Spinal cord (tissue), 10 donors: Measurements from ENCODE around the gene THAP7. TPM values are rescaled to one million over a fixed set of nuclear protein-coding genes. Genes with fewer than 3 reads are reported as not detected.

ENCODE experiments used
- DNase-seq, 6 donors: peaks; one replicate each; pipeline versions ENCODE4 v3.0.0 to v3.0.0-alpha.2; 2013 to 2015; ENCODE audit warnings: low spot score in 6 of 6, low read depth in 4 of 6
- H3K27ac ChIP-seq: one replicate; pipeline ENCODE4 v1.5.1; 2013; ENCODE audit warnings: low read depth, low read length, control low read depth
- H3K27me3 ChIP-seq: one replicate; pipeline ENCODE4 v1.6.1; 2013; ENCODE audit warnings: low read length; ENCODE audit not compliant: control insufficient read depth, insufficient read depth
- H3K36me3 ChIP-seq: one replicate; pipeline ENCODE4 v1.6.1; 2013; ENCODE audit warnings: low read length; ENCODE audit not compliant: control insufficient read depth, insufficient read depth
- H3K4me1 ChIP-seq: one replicate; pipeline ENCODE4 v1.6.1; 2013; ENCODE audit warnings: low read length; ENCODE audit not compliant: control insufficient read depth, insufficient read depth
- H3K4me3 ChIP-seq: one replicate; pipeline ENCODE4 v1.5.1; 2013; ENCODE audit warnings: low read depth, low read length, control low read depth
- H3K9me3 ChIP-seq: one replicate; pipeline ENCODE4 v1.6.1; 2013; ENCODE audit warnings: low read length; ENCODE audit not compliant: control insufficient read depth, insufficient read depth
- WGBS: methylation state at CpG from one replicate; pipeline ENCODE4 v1.1.5; 2013; ENCODE audit warnings: missing lambda C conversion rate; ENCODE audit not compliant: insufficient coverage; 5-methylcytosine and 5-hydroxymethylcytosine counted together
- polyA plus RNA-seq, 2 donors: library from polyadenylated mRNA; unstranded; fragments of 120-200 nt; gene quantifications; one replicate each; pipeline ENCODE4 v1.2.1, GENCODE V29; 2013; ENCODE audit not compliant: insufficient read length in 2 of 2
- total RNA-seq, 2 donors: library from RNA; depleted of rRNA in 1 of 2; stranded (reverse); fragments of 120-200 nt in 1 of 2; fragments of >200 nt in 1 of 2; gene quantifications; one replicate each; pipeline versions ENCODE4 v1.2.3 to v1.2.4, GENCODE V29; 2013 to 2014
- donor health status: healthy.

The THAP7 gene
- total and polyA plus RNA-seq, 4 donors, result 15.1 to 37.2 (median 30.1) TPM

DNA sequence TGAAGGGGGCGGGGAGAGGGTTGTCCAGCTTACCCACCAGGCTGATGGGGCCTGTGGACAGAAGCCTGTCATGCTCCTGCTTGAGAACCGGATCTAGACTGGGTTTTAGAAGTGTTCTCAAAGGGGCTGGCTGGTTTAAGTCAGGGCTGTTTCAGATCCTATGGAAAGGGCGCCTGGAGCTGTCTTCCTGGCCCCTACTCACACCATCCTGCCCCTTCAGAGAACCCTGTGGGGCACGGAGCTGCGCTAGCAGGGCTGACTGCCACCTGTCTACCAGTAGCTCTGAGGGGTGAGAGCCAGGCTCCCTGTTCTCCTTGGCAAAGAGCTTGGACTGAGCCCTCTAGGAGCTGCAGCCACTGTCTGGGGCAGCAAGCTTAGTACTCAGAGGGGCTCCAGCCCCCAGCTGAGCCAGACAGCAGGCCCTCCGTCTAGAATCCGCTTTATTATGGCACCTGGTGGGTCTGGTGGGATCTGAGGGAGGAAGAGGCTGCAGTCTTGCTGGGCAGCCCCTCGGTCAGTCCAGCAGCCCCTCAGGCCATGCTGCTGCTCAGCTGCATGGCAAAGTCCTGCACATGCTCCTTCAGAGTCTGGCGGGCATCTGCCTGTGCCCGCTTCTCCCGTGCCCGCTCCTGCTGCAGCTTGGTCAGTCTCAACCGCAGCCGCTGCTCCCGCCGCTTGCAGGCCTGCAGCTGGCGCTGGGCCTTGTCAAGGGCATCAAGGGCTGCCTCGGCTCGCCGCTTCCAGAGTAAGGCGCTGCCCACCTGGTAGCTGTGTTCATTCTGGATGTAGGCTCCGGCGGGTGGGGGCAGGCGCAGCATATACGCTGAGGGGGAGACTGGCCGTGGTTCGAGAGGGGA is 2.3 kb downstream of the THAP7 start:
- no peak overlapping the region for H3K4me3 ChIP-seq
- peaks cover 39% of the 10 kb centered on the region for H3K4me1 ChIP-seq
- 90% methylated on average over 27 of the region's 27 CpGs for WGBS
- DNase-seq, result no peak
- no peaks in the 10 kb centered on the region for H3K27me3 ChIP-seq
- peaks cover 70% of the 10 kb centered on the region for H3K36me3 ChIP-seq
- H3K27ac ChIP-seq, result no peak overlapping the region
- H3K9me3 ChIP-seq, result no peaks in the 10 kb centered on the region

DNA sequence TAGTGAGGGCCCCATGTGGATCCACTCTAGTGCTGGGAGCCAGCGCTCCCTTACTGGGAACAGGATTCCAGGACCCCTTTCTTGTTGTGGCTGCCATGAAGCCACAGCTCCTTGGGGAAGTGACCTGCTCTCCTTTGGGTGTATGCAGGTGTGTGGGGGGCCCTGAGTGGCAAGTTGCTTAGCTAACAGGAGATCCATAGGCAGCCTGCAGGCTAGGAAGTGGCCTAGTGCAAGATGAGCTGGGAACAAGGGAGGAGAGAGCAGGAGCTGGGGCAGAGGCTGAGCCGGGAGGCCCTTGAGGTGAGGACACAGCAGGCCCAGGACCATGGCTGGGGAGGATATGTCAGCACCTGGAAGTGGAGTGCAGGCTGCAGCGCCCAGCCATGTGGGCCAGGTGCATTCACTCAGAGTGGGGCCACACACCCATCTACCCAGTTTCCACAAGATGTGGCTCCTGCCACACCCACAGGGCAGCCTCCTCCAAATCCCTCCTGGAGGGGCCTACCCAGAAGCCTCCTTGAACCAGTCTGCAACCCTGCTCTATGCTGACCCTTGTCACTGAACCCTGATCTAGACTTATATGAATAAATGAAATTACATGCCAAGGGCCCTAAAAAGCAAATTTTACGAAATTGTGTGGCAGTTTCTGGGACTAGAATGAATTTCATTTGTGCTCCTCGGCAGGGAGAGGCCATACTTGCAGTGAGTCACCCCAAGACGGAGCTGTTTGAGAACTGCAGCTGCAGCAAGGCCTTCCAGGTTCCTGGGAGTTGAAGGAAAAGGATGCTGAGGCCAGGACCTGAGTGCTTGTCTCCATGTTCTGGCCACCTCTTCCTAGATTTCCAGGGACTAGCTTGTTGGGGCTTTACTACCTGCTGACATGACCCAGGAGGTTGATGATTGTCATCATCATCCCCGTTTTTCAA is 3.2 kb downstream of the THAP7 start:
- 74% methylated on average over 6 of the region's 7 CpGs for WGBS
- Histone ChIP-seq H3K4me3 (no peak overlapping the region), H3K27me3 (no peaks in the 10 kb centered on the region), H3K9me3 (no peaks in the 10 kb centered on the region), H3K4me1 (peaks cover 38% of the 10 kb centered on the region), H3K36me3 (peaks cover 79% of the 10 kb centered on the region), H3K27ac (no peak overlapping the region)
- DNase-seq, result no peak

DNA sequence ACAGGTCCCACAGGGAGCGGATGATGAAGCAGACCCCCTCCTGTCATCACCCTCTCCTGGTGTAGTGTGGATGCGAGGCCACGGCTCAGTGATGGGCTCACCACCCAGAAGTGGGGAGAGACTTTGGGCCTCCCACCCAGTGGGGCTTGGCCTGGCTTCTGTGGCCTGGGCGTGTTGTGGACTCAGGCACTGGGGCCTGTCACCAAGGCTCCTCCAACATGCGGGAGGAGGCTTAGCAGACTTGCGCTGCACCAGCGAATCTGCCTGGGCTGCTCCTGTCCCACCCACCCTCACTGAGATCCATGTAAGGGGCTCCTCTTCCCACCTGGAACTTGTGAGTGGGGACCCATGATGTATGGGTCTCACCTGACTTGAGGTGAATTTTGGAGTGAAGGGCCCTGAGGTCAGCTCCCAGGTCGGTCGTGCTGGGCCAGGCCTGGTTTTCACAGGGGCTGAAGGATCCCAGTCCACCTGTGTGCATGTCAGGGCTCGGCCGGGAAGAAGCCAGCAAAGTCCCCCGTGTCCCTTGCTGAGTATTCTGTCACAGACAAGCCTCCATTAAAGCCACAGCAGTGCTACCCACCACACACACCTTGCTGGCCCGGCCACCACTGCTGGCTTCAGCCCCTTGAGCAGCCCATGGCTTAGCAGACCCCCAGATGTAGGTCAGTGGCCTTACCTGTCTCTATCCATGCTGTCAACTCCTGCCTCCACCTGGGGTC is 4.2 kb downstream of the THAP7 start:
- DNase-seq, result no peak
- 79% methylated on average over 10 of the region's 13 CpGs for WGBS
- no peaks in the 10 kb centered on the region for H3K9me3 ChIP-seq
- H3K36me3 ChIP-seq, result peaks cover 86% of the 10 kb centered on the region
- H3K27me3 ChIP-seq, result no peaks in the 10 kb centered on the region
- H3K4me3 ChIP-seq, result no peak overlapping the region
- H3K27ac ChIP-seq, result no peak overlapping the region
- peaks cover 28% of the 10 kb centered on the region for H3K4me1 ChIP-seq

- H3K4me3 ChIP-seq, result no peak overlapping the region
- no peak for DNase-seq
- WGBS, result 90% methylated on average over 27 of the region's 27 CpGs
- no peaks in the 10 kb centered on the region for H3K27me3 ChIP-seq
- no peaks in the 10 kb centered on the region for H3K9me3 ChIP-seq
- H3K36me3 ChIP-seq, result peaks cover 94% of the 10 kb centered on the region
- H3K4me1 ChIP-seq, result peaks cover 25% of the 10 kb centered on the region
- no peak overlapping the region for H3K27ac ChIP-seq
These were observed 5.1 kb downstream of the THAP7 start for GRCh38 chr22:20996598-20997535.

DNA sequence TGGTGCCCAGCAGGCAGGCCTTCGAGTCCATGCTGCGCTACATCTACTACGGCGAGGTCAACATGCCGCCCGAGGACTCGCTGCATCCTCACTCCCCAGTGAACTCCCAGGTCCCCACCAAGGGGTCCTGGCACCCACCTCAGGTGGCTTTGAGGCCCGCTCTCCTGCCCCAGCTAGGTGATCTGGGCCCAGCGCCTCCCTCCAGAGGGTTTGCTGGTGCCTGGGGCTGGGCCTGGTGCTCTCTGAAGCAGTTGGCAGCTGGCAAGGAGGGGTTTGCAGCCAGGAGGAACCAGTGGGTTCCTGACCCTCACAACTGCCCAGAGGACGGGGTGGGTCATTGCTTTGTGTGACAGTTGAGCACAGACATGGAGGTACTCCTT is 5.9 kb downstream of the THAP7 start:
- no peaks in the 10 kb centered on the region for H3K27me3 ChIP-seq
- H3K36me3 ChIP-seq, result peaks cover 100% of the 10 kb centered on the region
- H3K9me3 ChIP-seq, result no peaks in the 10 kb centered on the region
- no peak for DNase-seq
- 96% methylated on average over 10 of the region's 10 CpGs for WGBS
- H3K4me3 ChIP-seq, result no peak overlapping the region
- no peak overlapping the region for H3K27ac ChIP-seq
- H3K4me1 ChIP-seq, result peaks cover 19% of the 10 kb centered on the region

GRCh38 chr22:20995329-20996030 is 6.4 kb downstream of the THAP7 start:
- Histone ChIP-seq H3K9me3 (no peaks in the 10 kb centered on the region), H3K27ac (no peak overlapping the region)
- WGBS, result 95% methylated on average over 22 of the region's 23 CpGs

DNA sequence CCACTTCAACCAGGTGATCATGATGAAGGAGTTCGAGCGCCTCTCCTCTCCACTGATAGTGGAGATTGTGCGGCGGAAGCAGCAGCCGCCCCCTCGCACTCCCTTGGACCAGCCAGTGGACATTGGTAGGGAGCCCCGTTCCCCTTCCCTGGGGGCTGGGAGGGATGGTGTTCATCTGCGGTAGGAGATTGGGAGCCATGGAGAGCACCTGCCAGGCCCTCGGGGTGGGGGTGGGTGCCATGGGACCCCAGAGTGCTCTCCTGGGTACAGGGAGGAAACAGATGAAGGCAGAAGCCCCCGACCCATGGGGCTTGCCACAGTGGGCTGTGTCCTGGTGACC is 7.0 kb downstream of the THAP7 start:
- H3K27ac ChIP-seq, result no peak overlapping the region
- H3K4me1 ChIP-seq, result peaks cover 7% of the 10 kb centered on the region
- no peak for DNase-seq
- 97% methylated on average over 6 of the region's 10 CpGs for WGBS
- no peak overlapping the region for H3K4me3 ChIP-seq
- H3K36me3 ChIP-seq, result peaks cover 99% of the 10 kb centered on the region
- H3K27me3 ChIP-seq, result no peaks in the 10 kb centered on the region
- no peaks in the 10 kb centered on the region for H3K9me3 ChIP-seq

More at GRCh38 chr22:20995329-20996030, 6.4 kb downstream of the THAP7 start:
- no peak for DNase-seq
- Histone ChIP-seq H3K36me3 (peaks cover 100% of the 10 kb centered on the region), H3K4me1 (peaks cover 13% of the 10 kb centered on the region), H3K4me3 (no peak overlapping the region), H3K27me3 (no peaks in the 10 kb centered on the region)

DNA sequence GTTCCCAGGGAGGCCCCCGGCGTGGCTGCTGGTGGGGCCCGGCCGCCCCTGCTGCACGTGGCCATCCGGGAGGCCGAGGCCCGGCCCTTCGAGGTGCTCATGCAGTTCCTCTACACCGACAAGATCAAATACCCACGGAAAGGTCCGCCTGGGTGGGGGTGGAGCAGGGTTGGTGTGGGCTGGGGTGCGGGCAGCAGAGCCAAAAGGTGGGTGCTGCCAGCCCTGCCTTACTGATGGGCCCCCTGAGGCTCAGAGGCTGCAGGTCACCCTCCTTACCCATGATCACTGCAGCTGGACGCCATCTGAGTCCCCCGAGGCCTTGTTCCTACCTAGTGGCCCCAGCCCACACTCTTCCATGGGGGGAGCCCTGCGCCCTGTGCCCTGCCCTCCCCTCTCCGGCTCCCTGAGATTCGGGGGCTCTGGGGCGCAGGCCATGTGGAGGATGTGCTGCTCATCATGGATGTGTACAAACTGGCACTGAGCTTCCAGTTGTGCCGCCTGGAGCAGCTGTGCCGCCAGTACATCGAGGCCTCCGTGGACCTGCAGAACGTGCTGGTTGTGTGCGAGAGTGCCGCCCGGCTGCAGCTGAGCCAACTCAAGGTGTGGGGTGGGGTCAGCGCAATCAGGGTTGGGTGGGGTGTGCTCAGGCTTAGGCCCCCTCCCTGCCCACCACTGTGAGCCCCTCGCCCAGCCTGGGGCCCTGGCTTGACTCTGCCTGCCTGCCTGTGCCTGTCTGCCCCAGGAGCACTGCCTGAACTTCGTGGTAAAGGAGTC is 7.6 kb downstream of the THAP7 start:
- no peaks in the 10 kb centered on the region for H3K9me3 ChIP-seq
- H3K36me3 ChIP-seq, result peaks cover 99% of the 10 kb centered on the region
- peaks cover 2% of the 10 kb centered on the region for H3K4me1 ChIP-seq
- 90% methylated on average over 16 of the region's 30 CpGs for WGBS
- H3K27ac ChIP-seq, result no peak overlapping the region
- no peak overlapping the region for H3K4me3 ChIP-seq
- DNase-seq, result no peak
- H3K27me3 ChIP-seq, result no peaks in the 10 kb centered on the region
